Caco-2 (cell line): Measurements from ENCODE around the gene SLX9. TPM values are rescaled to one million over a fixed set of nuclear protein-coding genes. Genes with fewer than 3 reads are reported as not detected.

ENCODE experiments used
- BruUV-seq: library from RNA; stranded (reverse); fragments of 400-500 nt; replicated peaks from 2 replicates; lab custom pipeline; 2021; lab: Mats Ljungman, UMichigan
- CTCF ChIA-PET: fragments of 300-600 bp; sonication (Branson Sonifier 250); formaldehyde crosslinking; loops from one replicate; lab custom pipeline; 2022; ENCODE audit warnings: antibody characterized with exemption; lab: Charles Lee
- POLR2A ChIA-PET: fragments of 300-600 bp; sonication (Branson Sonifier 250); formaldehyde crosslinking; loops from one replicate; lab custom pipeline; 2022; ENCODE audit warnings: antibody characterized with exemption; lab: Charles Lee
- DNase-seq, 2 experiments: peaks; one replicate each; pipeline versions ENCODE4 v3.0.0 to v3.0.0-alpha.2; 2020 to 2022
- H3K27me3 ChIP-seq: replicated peaks from 2 replicates; pipeline ENCODE4 v1.6.0; 2011; ENCODE audit warnings: low read length; ENCODE audit not compliant: control insufficient read depth, insufficient read depth
- H3K36me3 ChIP-seq: 2 replicates; pipeline ENCODE4 v1.5.1; 2011; ENCODE audit warnings: low read length; ENCODE audit not compliant: control insufficient read depth, insufficient read depth
- H3K4me1 ChIP-seq: fragments of 250-450 bp; sonication (Bioruptor Pico); 2 replicates; pipeline ENCODE4 v1.5.1; 2020; ENCODE audit warnings: mild to moderate bottlenecking
- H3K4me3 ChIP-seq: 2 replicates; pipeline ENCODE4 v1.5.1; 2011; ENCODE audit warnings: low read depth, mild to moderate bottlenecking, control low read depth, low read length
- H3K9me3 ChIP-seq: fragments of 250-450 bp; sonication (Bioruptor Pico); 2 replicates; pipeline ENCODE4 v1.5.1; 2020; ENCODE audit warnings: mild to moderate bottlenecking, moderate library complexity
- H3K27ac Mint-ChIP-seq: one replicate; pipeline ENCODE4 v1.8.0; 2022; ENCODE audit warnings: mixed read lengths; ENCODE audit not compliant: unreplicated experiment
- H3K27me3 Mint-ChIP-seq: one replicate; pipeline ENCODE4 v1.8.0; 2022; ENCODE audit warnings: mixed read lengths; ENCODE audit not compliant: insufficient read depth, unreplicated experiment
- H3K36me3 Mint-ChIP-seq: one replicate; pipeline ENCODE4 v1.8.0; 2022; ENCODE audit warnings: mild to moderate bottlenecking, mixed read lengths; ENCODE audit not compliant: insufficient read depth, unreplicated experiment
- H3K4me1 Mint-ChIP-seq: one replicate; pipeline ENCODE4 v1.8.0; 2022; ENCODE audit warnings: low read depth, mixed read lengths; ENCODE audit not compliant: unreplicated experiment
- H3K4me3 Mint-ChIP-seq: one replicate; pipeline ENCODE4 v1.8.0; 2022; ENCODE audit warnings: mild to moderate bottlenecking, moderate library complexity, mixed read lengths; ENCODE audit not compliant: unreplicated experiment
- H3K9me3 Mint-ChIP-seq: one replicate; pipeline ENCODE4 v1.8.0; 2022; ENCODE audit warnings: mixed read lengths; ENCODE audit not compliant: unreplicated experiment
- CTCF ChIP-seq, 2 experiments: fragments of 200-600 bp in 1 of 2; IDR thresholded peaks; 1 replicate in 1 of 2; 2 replicates in 1 of 2; pipeline versions ENCODE4 v1.5.1 to v1.8.0; 2011 to 2022; ENCODE audit warnings: antibody characterized with exemption in 1 of 2, control low read depth in 1 of 2, inconsistent platforms in 1 of 2, low read depth in 1 of 2, low read length in 1 of 2, mild to moderate bottlenecking in 1 of 2, moderate library complexity in 1 of 2; ENCODE audit not compliant: insufficient read depth in 1 of 2, severe bottlenecking in 1 of 2, unreplicated experiment in 1 of 2
- intact Hi-C: fragments of 100-400 bp; cut with micrococcal nuclease; formaldehyde crosslinking; loops from one replicate; pipeline ENCODE4 v1.10.0; 2022; ENCODE audit not compliant: unreplicated experiment
- total RNA-seq: library from RNA; stranded (reverse); gene quantifications from 2 replicates; pipeline ENCODE4 v1.2.3, GENCODE V29; 2022

SLX9 gene
- total RNA-seq, 1 experiment from 2014 or later: 62.1 TPM

DNA sequence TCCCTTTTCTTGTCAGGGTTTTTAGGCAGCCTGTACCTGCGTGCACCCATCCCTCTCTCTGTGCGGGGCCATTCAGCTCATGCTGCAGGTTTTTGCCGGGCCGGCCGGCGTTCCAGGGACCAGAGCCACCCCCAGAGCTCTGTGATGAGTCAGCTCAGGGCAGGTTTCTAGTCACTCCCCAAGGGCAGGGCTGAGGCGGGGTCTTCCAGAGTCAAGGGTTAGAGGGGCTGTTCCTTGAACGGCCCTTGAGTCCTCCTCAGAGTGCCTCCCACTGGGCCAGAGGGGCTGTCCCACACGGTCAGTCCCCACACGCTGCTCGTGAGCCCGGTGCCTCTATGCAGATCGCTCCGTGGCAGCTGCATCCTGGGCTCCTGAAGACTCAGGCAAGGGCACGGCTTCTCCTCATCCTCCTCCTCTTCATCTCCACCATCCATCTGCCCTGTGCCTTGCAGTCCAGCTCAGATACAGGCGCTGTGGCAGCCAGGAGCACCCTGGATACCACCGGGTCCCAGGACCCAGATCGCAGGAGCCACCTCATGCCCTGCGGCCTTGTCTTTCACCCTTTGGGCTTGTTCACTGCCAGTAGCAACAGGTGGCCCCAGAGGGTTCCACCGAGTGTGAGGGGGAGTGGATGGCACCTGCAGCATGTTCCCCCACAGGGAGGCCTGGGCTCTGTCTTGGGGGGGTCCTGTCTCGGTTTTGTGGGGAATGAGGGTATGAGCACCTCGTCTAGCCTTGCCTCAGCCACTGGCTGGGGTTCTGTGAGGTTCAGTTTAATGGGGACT, 17.4 kb downstream of the SLX9 start:
- no peak for DNase-seq
- CTCF ChIA-PET: interaction anchor here (0.6 kb wide), 1 partner anchor 247 kb away, joined by 7 read pairs; no protein-coding TSS in a partner anchor
- Histone ChIP-seq H3K36me3 (no peaks in the 10 kb centered on the region; the same call in 1 of the 2 replicates), H3K27me3 (no peaks in the 10 kb centered on the region), H3K9me3 (no peaks in the 10 kb centered on the region), H3K4me3 (no peak overlapping the region), H3K4me1 (no peaks in the 10 kb centered on the region)
- intact Hi-C loops: no loop called here
- no peak for TF ChIP-seq CTCF (IDR thresholded peaks at IDR 0.05; ENCODE audit: insufficient read depth in 1 of 2, low read depth in 1 of 2, low read length in 1 of 2, severe bottlenecking in 1 of 2, unreplicated experiment in 1 of 2)
- Mint-ChIP-seq H3K9me3 (no peaks in the 10 kb centered on the region), H3K4me1 (no peaks in the 10 kb centered on the region), H3K27me3 (no peaks in the 10 kb centered on the region), H3K36me3 (peaks cover 51% of the 10 kb centered on the region), H3K4me3 (no peak overlapping the region), H3K27ac (no peak overlapping the region)
- POLR2A ChIA-PET: no interaction called here
- no TSS peak for BruUV-seq

DNA sequence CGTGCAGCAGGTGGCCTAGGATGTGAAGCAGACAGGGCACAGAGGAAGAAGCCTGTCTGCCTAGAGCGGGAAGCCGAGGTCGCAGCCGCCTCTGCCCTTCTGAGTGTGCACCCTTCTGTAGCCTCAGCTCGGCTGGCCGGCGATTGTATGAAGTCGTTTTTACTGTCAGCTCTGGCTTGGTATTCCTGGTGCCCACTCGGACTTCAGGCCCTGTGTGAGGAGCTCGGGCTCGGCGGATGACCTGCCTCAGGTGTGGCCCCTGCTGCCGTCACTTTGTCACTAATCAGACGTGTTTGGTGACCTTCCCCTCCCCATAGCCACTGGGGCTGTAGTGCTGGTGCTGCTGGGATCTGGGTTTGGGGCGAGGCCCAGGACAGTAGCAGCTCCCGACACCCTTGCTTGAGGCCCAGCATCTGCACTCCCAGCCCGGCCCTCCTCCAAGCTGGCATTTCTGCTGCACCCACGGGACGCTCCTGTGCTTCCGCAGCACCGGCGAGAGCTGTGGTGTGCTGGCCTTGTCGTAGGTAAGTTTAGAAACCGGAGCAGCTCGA, 18.1 kb downstream of the SLX9 start:
- no peaks in the 10 kb centered on the region for H3K9me3 ChIP-seq
- Mint-ChIP-seq H3K9me3 (no peaks in the 10 kb centered on the region), H3K36me3 (peaks cover 51% of the 10 kb centered on the region), H3K27ac (no peak overlapping the region), H3K4me1 (no peaks in the 10 kb centered on the region), H3K27me3 (no peaks in the 10 kb centered on the region), H3K4me3 (no peak overlapping the region)
- H3K27me3 ChIP-seq: no peaks in the 10 kb centered on the region
- ChIA-PET POLR2A (no interaction called here), CTCF (interaction anchor here (0.6 to 0.9 kb wide), 2 partner anchors 181 to 248 kb away, joined by 3 to 7 read pairs; no protein-coding TSS in a partner anchor)
- no peaks in the 10 kb centered on the region for H3K4me1 ChIP-seq
- no peaks in the 10 kb centered on the region; the same call in 1 of the 2 replicates for H3K36me3 ChIP-seq
- H3K4me3 ChIP-seq: no peak overlapping the region
- BruUV-seq: no TSS peak
- no peak for TF ChIP-seq CTCF (IDR thresholded peaks at IDR 0.05; ENCODE audit: insufficient read depth in 1 of 2, low read depth in 1 of 2, low read length in 1 of 2, severe bottlenecking in 1 of 2, unreplicated experiment in 1 of 2)
- intact Hi-C loops: no loop called here
- no peak for DNase-seq

DNA sequence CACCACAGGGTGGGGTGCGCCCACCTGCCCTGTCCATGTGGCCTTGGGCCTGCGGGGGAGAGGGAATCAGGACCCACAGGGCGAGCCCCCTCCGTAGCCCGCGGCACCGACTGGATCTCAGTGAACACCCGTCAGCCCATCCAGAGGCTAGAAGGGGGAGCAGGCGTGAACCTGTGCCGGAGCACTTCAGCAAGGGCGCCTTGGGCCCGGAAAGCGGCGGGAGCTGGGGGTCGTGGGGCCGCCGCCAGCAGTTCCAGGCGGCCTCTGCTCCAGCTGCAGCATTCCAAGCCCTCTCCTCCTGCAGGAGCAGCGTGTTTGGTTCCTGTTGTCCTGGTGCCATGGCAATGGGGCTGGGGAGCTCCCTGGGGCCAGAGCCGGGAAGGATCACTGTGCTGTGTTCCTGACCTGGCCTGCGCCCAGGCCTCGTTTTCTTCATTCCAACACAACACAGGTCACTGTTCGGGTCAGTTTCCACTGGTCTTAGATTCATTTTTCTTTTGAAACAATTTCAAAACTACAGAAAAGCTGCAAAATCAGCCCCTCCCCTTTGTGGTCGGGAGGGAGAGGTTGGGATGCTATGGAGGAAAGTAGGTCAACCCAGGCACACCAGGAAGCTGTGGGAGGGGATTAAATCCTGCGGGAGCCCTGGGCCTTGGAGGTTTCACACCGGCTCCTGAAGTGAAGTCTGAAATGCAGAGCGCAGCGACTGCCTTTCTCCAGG, 18.8 kb downstream of the SLX9 start:
- H3K36me3 Mint-ChIP-seq: peaks cover 54% of the 10 kb centered on the region
- H3K4me3 Mint-ChIP-seq: no peak overlapping the region
- H3K9me3 Mint-ChIP-seq: peaks cover 4% of the 10 kb centered on the region
- ChIA-PET POLR2A (no interaction called here), CTCF (interaction anchor here (0.9 kb wide), 1 partner anchor 180 kb away, joined by 3 read pairs; no protein-coding TSS in a partner anchor)
- no peak for TF ChIP-seq CTCF (IDR thresholded peaks at IDR 0.05; ENCODE audit: insufficient read depth in 1 of 2, low read depth in 1 of 2, low read length in 1 of 2, severe bottlenecking in 1 of 2, unreplicated experiment in 1 of 2)
- BruUV-seq: no TSS peak
- no peak overlapping the region for H3K4me3 ChIP-seq
- H3K36me3 ChIP-seq: no peaks in the 10 kb centered on the region; the same call in 1 of the 2 replicates
- H3K4me1 Mint-ChIP-seq: no peaks in the 10 kb centered on the region
- no peaks in the 10 kb centered on the region for H3K27me3 Mint-ChIP-seq
- intact Hi-C loops: no loop called here
- no peaks in the 10 kb centered on the region for H3K4me1 ChIP-seq
- H3K9me3 ChIP-seq: no peaks in the 10 kb centered on the region
- H3K27me3 ChIP-seq: no peaks in the 10 kb centered on the region
- H3K27ac Mint-ChIP-seq: no peak overlapping the region
- no peak for DNase-seq
